LNCaP clone FGC (cell line): Measurements from ENCODE around the gene CCN5.
A peak's percentile ranks its signal among the peaks of the same experiment; 100 is the strongest.

Experiments
- DNase-seq: peaks from one replicate; pipeline ENCODE4 v3.0.0-alpha.2; 2011; ENCODE audit warnings: low read depth
- H3K4me3 ChIP-seq: 2 replicates; pipeline ENCODE4 v1.5.1; 2011; ENCODE audit warnings: mild to moderate bottlenecking, low read depth, low read length, control low read depth
- TF ChIP-seq, protein P1 (sequence below): IDR thresholded peaks from 2 replicates; pipeline ENCODE4 v1.5.1; 2012; ENCODE audit warnings: mild to moderate bottlenecking; ENCODE audit not compliant: control insufficient read depth, insufficient read depth; ENCODE audit errors: extremely low read depth

CCN5 gene

DNA sequence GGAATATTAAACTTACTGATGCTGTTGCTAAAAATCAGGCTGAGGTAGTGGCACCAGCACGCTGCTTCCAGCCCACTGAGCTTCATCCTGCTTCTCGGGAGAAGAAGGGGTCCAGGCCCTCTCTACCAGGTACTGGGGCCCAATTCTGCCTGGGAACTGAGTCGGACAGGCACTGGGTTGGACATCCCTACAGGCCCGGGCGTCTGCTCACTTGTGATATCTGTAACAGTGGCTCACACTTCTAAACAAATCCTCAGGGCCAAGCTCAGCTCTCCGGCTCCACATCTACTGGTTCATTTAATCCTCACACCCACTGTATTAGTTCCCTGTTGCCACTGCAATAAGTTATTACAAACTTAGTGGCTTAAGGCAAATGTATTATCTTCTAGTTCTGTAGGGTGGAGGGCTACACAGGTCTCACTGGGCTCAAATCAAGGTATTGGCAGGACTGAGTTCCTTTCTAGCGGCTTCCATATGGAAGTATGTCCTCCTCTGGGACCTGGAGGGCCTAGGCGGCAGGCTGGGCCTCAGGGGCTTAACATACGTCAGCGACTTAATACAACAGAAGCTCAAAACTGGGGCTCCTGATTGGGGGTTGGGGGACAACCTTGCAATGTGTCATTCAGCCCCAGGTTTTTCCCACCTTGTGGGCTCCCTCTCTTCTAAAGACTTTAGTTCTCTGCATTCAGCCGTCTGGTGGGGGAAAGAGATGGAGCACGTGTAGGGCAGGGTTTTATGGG, 28.9 kb downstream of the CCN5 start:
- H3K4me3 ChIP-seq = no peak overlapping the region
- no peak for DNase-seq
- TF ChIP-seq, protein P1, sequence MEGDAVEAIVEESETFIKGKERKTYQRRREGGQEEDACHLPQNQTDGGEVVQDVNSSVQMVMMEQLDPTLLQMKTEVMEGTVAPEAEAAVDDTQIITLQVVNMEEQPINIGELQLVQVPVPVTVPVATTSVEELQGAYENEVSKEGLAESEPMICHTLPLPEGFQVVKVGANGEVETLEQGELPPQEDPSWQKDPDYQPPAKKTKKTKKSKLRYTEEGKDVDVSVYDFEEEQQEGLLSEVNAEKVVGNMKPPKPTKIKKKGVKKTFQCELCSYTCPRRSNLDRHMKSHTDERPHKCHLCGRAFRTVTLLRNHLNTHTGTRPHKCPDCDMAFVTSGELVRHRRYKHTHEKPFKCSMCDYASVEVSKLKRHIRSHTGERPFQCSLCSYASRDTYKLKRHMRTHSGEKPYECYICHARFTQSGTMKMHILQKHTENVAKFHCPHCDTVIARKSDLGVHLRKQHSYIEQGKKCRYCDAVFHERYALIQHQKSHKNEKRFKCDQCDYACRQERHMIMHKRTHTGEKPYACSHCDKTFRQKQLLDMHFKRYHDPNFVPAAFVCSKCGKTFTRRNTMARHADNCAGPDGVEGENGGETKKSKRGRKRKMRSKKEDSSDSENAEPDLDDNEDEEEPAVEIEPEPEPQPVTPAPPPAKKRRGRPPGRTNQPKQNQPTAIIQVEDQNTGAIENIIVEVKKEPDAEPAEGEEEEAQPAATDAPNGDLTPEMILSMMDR = no peak

DNA sequence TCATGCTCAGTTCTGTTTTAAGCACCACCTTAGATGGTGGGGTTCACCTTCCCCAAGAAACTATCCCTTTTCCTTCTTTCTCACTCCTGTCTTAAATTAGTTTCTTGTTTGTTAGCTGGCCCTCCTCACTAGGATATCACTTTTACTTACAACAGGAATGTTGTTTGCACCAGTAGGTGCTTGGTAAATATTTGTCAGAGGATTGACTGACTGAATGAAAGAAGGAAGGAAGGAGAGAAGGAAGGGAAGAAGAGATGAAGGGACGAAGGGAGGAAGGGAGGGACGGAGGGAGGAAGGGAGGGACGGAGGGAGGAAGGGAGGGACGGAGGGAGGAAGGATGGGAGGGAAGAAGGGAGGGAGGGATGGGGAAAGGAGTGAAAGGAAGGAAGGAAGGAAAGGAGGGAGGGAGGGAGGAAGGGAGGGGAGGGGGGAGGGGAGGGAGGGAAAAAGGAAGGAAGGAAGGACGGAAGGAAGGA, 30.0 kb downstream of the CCN5 start:
- TF ChIP-seq, protein P1 = no peak
- no peak overlapping the region for H3K4me3 ChIP-seq
- DNase-seq = no peak

- TF ChIP-seq, protein P1 = no peak
- no peak within 1 kb of the TSS for H3K4me3 ChIP-seq
- DNase-seq = no peak
These were observed 30.6 kb downstream of the CCN5 start, which contains the start of gene KCNK15 for GRCh38 chr20:44745598-44746366. Gene KCNK15, plus strand, starts transcription at chr20:44745865. Its CDS starts 46 bp downstream, at chr20:44745911.

- no peak for DNase-seq
- H3K4me3 ChIP-seq = no peak overlapping the region
- TF ChIP-seq, protein P1 = no peak
These were observed 31.4 kb downstream of the CCN5 start for GRCh38 chr20:44746367-44747165.

DNA sequence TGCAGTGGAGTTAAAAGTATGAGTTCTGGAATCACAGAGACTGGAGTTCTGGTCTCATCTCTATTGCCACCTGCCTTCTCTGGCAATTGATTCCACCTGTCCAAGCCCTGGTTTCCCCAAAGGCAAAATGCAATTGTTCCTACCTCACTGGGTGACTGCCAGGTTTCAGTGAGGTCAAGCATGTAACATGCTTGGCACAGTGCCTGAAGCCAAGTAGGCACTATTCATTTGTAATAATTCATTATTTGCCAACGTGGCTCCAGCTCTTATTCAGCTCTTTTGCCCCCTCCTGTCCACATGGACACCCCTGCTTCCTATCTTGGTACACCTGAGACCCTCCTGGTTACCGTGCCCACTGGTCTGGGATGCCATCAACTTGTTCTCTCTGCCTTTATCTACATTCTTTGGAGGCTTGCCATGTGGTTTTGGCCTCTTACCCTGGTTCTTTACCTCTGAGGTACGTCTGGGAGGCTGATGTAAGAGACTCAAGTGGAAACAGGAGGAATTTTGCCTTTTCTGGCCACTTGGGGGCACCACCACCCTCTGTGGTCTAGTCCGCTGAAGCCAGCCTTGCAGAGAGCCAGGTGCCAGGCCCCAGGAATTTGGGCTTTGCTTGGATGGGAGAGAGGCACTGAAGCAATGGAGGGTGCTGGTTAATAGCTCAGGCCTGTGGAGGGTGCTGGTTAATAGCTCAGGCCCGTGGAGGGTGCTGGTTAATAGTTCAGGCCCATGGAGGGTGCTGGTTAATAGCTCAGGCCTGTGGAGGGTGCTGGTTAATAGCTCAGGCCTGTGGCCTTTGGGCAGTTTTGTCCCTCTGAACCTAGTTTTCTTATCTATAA, 32.2 kb downstream of the CCN5 start:
- peak; percentile 78 for DNase-seq

GRCh38 chr20:44748005-44748370, 32.8 kb downstream of the CCN5 start:
- no peak for DNase-seq
- TF ChIP-seq, protein P1 = no peak
- H3K4me3 ChIP-seq = no peak overlapping the region

More for the DNA sequence above, 32.2 kb downstream of the CCN5 start:
- TF ChIP-seq, protein P1 = peak; percentile 83
- H3K4me3 ChIP-seq = no peak overlapping the region
